Left lobe of liver (tissue), 2 donors: ENCODE data around the gene POGLUT2. TPM values are rescaled to one million over a fixed set of nuclear protein-coding genes. Genes with fewer than 3 reads are reported as not detected.
A peak's percentile ranks its signal among the peaks of the same experiment; 100 is the strongest.
"Not testable (repeated sequence)": the region's sequence is repeated elsewhere in the genome, so short reads cannot be mapped to it uniquely, and the experiment has no call there.

Experiments used
- ATAC-seq: fragments of 200-7000 bp; cut with Tn5 transposase; one replicate; pipeline ENCODE4 v1.9.1; 2020; ENCODE audit warnings: mild to moderate bottlenecking, moderate library complexity
- DNase-seq: peaks from one replicate; pipeline ENCODE4 v3.0.0-alpha.2; 2020; ENCODE audit warnings: low spot score
- total RNA-seq: library from RNA; stranded (reverse); gene quantifications from one replicate; pipeline ENCODE4 v1.2.1, GENCODE V29; 2021
- donor health status: DM: no; HTN: no; CAD: no; lungs with moderate emphysema.
- donor health status: DM: no; HTN: yes; CAD: no.

POGLUT2 gene
- total RNA-seq, 1 donor from 2014 or later: 4.5 TPM

DNA sequence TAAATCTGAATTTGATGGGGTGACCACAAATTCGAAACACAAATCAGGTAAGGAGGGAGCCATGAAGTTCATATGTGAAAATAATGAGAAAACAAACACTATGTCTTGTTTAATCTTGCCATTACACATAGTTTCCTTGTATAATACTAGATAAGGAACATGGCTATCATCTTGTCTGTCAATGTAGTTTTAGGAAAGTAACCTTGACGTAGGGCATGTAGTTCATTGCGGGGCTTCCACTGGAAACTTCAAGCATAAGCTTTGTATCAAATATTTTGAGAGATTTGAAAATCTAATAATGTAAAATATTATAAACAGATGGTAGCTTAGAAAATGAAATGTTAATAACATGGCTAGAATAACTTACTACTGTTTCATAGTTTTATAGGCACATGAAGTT is 8.9 kb upstream of the POGLUT2 start:
- ATAC-seq: no peak
- no peak for DNase-seq

DNA sequence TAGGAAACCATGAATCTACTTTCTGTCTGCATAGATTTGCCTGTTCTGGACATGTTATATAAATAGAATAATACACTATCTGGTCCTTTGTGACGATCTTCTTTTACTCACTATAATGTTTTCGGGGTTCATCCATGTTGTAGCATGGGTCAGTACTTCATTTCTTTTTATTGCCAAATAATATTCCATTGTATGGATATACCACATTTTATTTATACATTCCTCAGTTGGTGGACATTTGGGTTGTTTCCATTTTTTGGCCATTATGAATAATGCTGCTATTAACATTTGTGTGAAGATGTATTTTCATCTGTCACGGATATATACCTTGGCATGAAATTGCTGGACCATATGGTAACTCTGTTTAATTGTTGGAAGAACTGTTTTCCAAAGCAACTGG is 6.9 kb upstream of the POGLUT2 start:
- no peak for ATAC-seq
- DNase-seq: no peak

DNA sequence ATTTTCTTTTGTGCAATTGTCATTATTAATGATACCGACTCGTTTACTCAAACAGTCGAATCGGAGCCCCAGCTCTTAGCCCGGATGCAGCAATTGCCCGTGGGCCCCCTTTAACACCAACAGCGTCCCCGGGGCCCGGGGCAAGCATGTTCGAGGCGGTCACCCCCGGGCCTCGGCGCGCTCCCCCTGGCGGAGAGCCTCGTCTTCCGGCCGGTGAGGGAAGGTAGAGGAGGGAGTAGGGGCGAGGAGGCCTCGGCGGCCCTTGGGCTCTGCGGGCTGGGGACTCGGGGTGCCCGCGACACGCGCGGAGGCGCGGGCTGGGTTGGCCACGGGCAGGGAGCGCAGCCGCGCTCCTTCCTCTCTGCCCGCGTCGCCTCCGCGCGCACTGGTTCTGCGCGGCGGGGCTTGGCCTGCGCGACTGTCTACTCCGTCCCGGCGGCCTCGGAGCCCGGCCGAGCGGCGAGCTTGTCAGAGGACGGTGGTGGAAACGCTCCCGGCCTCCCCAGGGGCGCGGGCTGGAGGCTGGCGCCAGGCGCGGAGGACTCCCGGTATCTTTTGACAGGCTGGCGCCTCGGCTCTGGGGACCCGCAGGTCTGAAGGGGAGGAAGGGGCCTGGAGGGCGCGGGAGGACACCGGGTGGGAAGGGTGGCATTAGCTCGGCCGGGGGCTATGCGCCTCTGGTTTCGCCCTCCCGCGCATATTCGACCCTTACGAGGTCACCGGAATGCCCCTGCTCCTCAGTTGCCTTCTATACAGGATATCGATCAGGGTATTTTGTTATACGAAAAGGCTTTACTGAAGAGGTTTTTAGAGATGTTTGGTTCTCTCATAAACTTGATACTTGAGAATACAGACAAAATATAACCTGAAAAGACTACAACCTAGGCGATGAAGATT is 1.6 kb upstream of the POGLUT2 start:
- ATAC-seq: peak; percentile 83

DNA sequence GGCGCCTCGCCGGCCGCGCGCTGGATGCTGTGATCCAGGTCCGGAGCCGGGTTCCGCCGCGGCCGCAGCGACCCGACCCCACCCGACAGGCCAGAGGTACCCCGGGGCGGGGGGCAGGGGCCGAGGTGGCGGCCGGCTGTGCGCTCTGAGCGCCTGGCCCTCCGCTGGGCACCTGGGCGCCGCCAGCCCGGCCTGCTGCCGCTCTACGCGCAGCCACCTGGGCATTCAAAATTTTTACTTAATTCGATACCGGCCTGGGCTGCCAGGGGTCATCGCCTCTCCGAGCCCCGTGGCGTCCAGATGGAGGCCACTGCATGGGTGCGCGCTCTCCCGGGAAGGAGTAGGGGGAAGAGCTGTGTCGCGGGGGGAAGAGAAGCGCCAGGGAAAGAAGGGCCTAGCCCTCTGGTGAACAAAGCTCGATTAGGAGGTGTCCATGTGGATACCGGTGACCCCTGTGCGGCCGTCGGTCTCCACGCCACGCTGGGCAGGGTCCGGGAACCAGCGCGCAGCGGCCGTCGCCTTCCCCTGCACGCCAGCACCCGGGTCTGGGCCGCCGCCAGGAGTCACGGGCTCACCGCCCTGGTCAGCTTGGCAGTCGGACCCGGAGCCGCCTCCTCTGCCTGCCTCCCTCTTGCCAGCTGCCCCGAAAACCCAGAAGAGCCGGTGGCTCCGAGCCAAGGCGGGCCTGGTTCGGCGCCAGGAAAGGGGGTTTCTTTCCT is 809 bp upstream of the POGLUT2 start:
- peak; percentile 58 for ATAC-seq
- DNase-seq: peak; percentile 73

More for the DNA sequence above, 1.6 kb upstream of the POGLUT2 start:
- DNase-seq: peak; percentile 86

DNA sequence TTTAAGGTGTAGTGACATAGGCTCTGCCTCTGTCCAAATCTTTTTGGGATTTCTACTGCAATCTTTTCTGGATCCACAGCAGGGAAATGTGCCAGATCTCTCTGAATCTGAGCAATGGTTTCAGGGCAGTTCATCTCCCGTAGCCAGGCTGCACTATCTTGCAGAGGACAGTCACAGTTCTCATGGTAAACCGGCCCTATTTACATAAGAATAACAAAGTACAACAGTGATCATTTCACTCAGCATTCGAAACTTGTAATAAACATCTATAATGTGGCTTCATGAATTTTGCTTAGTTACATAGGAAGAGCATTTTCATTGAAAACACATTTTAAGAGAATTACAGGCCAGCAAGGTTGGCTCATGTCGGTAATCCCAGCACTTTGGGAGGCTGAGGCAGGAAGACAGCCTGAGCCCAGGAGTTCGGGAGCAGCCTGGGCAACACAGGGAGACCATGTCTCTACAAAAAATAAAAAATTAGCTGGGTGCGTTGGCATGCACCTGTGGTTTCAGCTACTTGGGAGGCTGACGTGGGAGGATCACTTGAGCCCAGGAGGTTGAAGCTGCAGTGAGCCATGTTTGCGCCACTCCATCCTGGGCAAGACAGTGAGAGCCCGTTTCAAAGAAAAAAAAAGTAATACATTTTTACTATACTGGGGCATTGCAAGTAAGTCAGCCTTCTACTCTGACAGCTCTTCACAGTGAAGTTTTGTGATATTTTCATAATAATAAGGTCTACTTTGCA is 5.0 kb downstream of the POGLUT2 start:
- no peak for DNase-seq

DNA sequence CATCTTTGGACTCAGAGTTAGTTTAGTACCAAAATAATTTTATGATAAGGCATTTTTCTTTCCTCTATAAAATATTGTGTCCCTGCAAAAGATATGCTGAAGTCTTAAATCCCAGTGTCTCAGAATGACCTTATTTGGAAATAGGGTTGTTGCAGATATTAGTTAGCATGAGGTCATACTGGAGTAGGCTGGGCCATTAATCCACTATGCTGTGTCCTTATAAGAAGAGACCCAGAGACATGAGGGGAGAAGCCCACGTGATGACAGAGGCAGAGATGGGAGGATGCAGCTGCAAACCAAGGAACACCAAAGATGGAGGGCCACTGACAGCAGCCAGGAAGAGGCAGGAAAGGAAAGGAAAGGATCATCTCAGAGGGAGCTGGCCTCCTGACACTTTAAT is 6.4 kb downstream of the POGLUT2 start:
- DNase-seq (no peak), ATAC-seq (no peak)

More for the DNA sequence above, 5.0 kb downstream of the POGLUT2 start:
- no peak for ATAC-seq

DNA sequence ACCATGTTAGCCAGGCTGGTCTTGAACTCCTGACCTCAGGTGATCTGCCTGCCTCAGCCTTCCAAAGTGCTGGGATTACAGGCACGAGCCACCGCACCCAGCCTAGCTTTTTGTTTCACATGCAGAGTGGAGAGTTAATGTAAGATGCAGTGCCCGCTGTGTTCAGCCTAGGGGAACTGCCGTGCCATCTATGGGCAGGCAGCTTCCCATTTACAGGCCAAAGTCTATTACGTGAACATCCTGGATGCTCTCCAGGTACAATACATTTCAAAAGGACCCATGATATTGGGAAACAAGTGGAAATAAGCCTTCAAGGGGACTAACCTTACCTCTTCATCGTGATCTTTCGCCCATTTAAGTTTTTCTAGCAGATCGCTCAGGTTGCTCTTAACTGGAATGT is 10.1 kb downstream of the POGLUT2 start:
- DNase-seq: peak; percentile 83
- peak; percentile 91 for ATAC-seq

DNA sequence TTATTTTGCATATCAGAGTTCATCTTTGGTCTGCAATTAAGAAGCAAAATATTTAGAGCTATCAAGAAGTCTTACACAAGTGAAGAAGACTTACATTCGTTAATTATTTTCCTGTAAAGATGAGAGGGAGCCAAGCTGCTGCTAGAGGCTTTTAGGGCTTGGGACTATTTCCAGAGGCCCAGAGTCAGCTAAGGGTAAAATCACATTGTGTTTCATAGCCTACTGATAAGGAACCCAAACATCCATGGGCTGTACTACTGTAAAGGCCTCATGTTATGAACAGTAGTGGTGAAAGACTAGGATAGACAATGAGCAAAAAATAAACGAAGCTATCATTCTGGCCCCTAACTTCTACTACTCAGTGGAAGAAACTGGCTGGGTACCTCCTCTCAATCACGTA is 14.3 kb downstream of the POGLUT2 start:
- peak; percentile 78 for ATAC-seq
- no peak for DNase-seq

DNA sequence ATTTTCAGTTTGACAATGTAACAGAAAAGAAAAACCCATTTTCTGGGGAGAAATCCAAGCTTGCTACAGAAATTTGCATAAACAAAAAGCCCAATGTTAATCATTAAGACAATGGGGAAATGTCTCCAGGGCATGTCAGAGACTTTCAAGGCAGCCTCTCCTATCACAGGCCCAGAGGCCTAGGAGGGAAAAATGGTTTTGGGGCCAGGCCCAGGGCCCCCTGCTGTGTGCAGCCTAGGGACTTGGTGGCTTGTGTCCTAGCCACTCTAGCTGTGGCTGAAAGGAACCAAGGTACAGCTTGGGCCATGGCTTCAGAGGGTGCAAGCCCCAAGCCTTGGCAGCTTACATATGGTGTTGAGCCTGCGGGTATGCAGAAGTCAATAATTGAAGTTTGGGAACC is 17.2 kb downstream of the POGLUT2 start:
- ATAC-seq: no peak
- DNase-seq: no peak

DNA sequence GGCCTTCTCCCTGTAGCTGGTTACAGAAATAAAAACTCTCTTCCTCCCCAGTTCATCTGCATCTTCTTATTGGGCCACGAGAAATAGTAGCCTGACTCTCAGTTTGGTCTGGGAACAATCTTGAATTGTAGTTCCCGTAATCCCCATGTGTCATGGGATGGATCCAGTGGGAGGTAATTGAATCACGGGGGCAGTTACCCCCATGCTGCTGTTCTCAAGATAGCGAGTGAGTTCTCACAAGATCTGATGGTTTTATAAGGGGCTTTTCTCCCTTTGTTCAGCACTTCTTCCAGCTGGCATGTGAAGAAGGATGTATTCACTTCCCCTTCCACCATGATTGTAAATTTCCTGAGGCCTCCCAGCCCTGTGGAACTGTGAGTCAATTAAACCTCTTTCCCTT is 18.1 kb downstream of the POGLUT2 start:
- not testable (repeated sequence) for ATAC-seq, DNase-seq

DNA sequence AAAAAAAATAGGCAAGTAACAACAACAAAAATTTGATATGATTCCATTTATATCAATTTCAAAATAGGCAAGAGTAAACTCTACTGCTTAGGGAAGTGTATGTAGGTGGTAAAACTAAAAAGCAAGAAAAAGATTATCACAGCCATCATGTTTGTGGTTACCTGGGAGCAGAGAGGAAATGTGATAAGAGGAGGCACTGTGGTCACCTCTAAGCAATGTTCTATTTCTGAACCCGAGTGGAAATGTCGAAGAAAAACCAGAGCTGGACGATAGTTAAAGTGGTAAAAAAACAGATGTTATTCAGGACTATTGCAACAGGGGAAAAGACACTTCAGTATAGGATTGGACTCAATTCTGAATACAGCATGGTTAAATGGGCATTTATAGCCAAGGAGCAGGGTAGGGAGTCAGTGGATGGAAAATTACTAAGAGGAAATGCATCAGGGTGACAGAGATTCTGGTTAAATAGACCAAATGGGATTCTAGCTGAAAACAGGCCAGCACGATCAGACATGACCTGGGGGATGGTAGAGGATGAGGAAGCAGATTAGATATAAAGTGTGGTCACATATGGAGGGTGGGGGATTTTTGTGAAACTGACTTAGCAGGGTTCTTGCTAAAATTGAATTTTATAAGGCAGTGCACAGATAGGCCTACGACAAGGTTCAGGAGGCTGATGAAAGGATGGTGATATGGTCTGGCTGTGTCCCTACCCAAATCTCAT is 19.2 kb downstream of the POGLUT2 start:
- ATAC-seq (no peak), DNase-seq (no peak)

DNA sequence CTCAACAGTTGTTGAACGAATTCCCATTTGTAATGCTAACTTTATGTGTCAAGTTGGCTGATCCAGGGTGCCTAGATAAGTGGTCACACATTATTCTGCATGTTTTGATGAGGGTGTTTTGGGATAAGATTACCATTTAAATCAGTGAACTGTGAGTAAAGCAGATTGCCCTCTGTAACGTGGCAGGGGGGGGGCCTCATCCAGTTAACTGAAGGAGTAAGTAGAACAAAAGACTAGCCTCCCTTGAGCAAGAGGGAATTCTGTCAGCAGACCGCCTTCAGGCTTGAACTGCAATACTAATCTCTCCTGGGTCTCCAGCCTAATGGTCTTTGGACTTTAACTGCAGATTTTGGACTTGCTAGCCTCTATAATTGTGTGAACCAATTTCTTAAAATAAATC is 21.0 kb downstream of the POGLUT2 start:
- ATAC-seq: no peak

DNA sequence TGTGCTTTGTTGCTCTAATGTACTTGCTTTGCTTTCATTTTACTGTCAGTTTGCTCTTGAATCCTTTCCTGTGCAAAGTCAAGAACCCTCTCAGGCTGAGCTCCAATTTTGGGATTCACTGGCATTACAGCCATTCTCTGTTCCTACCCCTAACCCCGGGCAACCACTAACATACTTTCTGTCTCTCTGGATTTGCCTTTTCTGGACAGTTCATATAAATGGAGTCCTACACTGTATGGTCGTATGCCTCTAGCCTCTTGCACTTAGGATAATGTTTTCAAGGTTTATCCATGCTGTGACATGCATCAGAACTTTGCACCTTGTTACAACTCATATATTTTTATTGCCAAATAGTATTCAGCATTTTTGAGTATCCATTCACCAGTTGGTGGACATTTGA is 22.5 kb downstream of the POGLUT2 start:
- DNase-seq (no peak), ATAC-seq (no peak)

More for the DNA sequence above, 21.0 kb downstream of the POGLUT2 start:
- no peak for DNase-seq

DNA sequence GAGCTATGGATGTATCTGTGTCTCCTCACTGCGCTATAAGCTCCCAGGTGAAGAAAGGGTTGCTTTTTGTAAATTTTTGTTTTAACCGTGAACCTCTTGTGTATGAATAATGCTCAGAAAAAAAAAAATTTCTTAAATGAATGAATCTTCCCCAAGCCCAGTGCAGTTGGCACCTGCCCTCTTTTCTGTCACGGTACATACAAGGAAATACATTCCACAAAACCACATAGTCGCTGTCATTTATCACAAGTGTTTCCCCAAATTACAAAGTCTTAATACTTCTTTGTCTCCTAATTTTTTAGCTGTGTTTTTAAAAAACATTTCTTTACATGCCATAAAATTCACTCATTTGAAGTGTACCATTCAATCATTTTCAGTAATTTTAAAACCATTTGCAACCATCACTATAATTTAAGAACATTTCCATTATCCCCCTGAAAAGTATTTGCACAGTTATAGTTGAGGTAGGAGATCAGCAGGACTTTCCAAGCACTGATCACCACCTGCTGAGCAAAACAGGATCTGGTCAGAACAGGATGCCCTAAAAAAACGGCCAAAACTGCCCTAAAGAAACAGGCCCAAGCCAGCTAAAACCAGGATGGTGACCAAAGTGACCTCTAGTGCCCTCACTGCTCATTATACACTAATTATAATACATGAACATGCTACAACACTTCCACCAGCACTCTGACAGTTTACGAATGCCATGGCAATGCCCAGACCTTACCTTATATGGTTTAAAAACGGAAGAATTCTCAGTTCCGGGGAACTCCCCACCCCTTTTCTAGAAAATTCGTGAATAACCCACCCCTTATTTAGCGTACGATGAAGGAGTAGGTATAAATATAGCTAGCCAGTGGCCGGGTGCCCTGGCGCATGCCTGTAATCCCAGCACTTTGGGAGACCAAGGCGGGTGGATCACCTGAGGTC is 23.9 kb downstream of the POGLUT2 start:
- ATAC-seq (no peak), DNase-seq (no peak)

DNA sequence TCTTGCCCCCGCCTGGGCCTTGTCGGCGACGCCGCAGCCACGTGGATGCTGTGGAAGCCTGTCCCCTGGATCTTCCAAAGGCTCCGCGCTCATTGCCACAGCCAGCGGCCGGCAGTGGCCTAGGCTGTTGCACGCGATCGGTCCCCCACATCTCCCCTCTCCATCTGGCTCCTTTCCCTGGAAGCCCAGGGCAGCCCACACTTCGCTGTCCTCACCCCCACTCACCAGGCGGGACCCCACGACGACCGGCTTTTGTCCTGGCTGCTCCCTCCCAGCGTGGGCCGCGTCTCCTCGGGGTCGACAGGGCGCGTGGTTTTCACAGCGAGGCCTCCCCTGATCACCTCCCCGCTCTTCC is 24.6 kb downstream of the POGLUT2 start:
- ATAC-seq: peak; percentile 3

DNA sequence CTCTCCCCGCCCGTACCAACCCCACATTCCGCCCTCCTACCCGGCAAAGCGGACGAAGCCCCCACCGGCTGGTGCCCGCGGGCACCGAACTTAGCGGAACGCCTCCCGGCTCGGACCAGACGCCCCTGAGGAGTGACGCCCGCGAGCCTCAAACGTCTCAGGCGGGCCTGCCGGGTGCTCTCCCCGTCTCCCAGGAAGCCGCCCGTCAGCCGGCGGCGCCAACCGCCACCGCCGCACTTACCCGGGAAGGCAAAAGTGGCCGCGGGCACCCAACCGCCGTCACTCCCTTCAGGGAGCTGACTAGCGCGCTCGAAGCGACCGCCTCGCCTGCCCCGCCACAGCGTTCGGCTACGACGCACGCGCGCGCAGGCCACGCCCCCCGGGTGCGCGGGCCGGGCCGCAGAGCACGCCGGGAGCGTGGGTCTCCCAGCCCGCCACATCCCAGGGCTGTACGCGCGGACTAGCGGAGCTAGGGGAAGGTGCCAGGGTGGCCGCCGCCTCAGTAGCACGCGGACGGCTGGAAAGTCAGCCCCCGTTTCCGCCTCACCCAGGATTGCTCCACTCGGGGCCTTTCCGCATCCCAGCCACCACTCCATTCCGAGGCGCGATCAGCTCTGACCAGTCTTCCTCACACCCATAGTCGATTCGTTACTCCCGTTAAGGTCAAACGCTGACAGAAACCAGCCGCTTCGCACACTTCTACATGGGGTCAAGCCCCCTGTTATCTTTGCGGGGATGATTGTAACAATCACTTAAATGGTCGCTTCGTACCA is 25.1 kb downstream of the POGLUT2 start, which contains the start of gene TEX30:
TEX30 (minus strand) TSS at position 346 of the 773 bp plus-strand sequence. CDS start 3,760 bp downstream, outside the sequence.
- peak; percentile 93 for ATAC-seq
- peak; percentile 91 for DNase-seq

More for the DNA sequence above, 24.6 kb downstream of the POGLUT2 start:
- no peak for DNase-seq

DNA sequence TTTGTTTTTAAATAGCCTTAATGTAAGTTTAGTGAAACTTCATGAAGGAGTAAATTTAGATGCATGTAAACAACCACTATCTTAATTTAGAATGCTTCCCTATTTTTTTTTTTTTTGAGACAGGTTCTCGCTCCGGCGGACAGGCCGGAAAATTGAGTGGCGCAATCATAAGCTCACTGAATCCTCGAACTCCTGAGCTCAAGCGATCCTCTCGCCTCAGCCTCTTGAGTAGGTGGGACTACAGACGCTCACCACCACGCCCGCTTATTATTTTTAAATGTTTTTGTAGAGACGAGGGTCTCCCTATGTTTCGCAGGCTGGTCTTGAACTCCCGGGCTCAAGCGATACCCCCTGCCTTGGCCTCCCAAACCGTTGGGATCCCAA is 26.7 kb downstream of the POGLUT2 start:
- DNase-seq (no peak), ATAC-seq (no peak)

DNA sequence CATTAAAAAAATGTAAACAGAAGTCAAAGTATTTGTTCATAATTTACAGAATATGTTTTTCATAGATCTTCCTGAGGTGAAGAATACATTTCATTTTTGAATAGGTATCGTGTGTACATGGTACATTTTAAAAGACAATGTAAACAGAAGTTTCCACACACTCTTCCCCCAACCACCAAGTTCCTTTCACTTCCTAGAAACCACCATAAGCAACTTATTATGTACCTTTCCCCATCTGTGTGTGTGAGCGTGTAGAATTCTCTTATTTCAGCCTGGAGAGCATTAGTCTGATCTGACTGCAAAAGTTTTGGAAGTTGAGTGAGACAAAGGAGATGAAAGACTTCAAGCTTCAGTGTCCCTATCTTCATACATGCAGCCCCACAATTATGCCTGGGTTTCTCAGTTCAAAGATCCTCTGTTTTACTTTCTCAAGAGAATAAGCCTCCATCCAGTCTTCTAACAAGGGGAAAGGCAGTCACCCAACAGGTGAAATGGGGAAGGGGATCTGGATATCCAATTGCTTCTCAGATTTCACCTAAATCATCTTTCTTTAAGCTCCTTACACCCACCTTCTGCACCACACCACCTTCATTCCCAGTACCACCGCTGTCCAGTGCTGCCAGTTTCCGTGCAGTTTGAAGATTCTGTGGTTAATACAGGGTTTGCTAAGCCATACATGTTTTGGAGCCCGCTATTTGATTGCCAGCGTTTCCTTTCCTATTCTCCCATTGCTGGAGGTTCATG is 27.3 kb downstream of the POGLUT2 start:
- DNase-seq: no peak
- no peak for ATAC-seq
